A673 (cell line): Measurements from ENCODE around the gene SPON2.

ENCODE experiments used
- CTCF ChIP-seq: fragments of 300-800, 200-600 bp; sonication (generic); conservative IDR thresholded peaks from 2 replicates; pipeline ENCODE4 v1.5.1; 2017; ENCODE audit warnings: low read depth, mild to moderate bottlenecking, antibody characterized with exemption, low read length, moderate library complexity, mixed read lengths
- EZH2 ChIP-seq: fragments of 200-600 bp; sonication (generic); IDR thresholded peaks from 2 replicates; pipeline ENCODE4 v1.6.1; 2017; ENCODE audit warnings: borderline replicate concordance, low read depth, mild to moderate bottlenecking, mixed read lengths, antibody characterized with exemption, low read length; ENCODE audit not compliant: poor library complexity, severe bottlenecking

- TF ChIP-seq CTCF (no peak), EZH2 (no peak)
Measured at GRCh38 chr4:1196421-1197183, 24.2 kb upstream of the SPON2 start.
